Breast epithelium (tissue), 4 donors: ENCODE measurements around the gene NME3. TPM values are rescaled to one million over a fixed set of nuclear protein-coding genes. Genes with fewer than 3 reads are reported as not detected.

Experiments
- DNase-seq, 2 donors: peaks; one replicate each; pipeline ENCODE4 v3.0.0-alpha.2; 2019; ENCODE audit warnings: low spot score in 2 of 2
- H3K27ac ChIP-seq, 2 donors: fragments of 200-600 bp; sonication (generic) in 1 of 2; one replicate each; pipeline ENCODE4 v1.5.1; 2016 to 2019; ENCODE audit warnings: mild to moderate bottlenecking in 1 of 2
- H3K27me3 ChIP-seq, 2 donors: fragments of 200-600 bp; sonication (generic) in 1 of 2; one replicate each; pipeline versions ENCODE4 v1.5.1 to v1.6.0; 2017 to 2019; ENCODE audit warnings: control low read depth in 1 of 2, mild to moderate bottlenecking in 1 of 2
- H3K36me3 ChIP-seq: fragments of 200-600 bp; one replicate; pipeline ENCODE4 v1.5.1; 2019
- H3K4me1 ChIP-seq, 2 donors: fragments of 200-600 bp; sonication (generic); one replicate each; pipeline ENCODE4 v1.5.1; 2016 to 2019; ENCODE audit warnings: control low read depth in 1 of 2
- H3K4me3 ChIP-seq, 3 donors: fragments of 200-600 bp; sonication (generic); 1 replicate in 2 of 3; 2 replicates in 1 of 3; pipeline ENCODE4 v1.5.1; 2016 to 2019; ENCODE audit warnings: mild to moderate bottlenecking in 3 of 3, moderate library complexity in 2 of 3
- H3K9me3 ChIP-seq, 2 donors: fragments of 200-600 bp; sonication (generic) in 1 of 2; one replicate each; pipeline ENCODE4 v1.5.1; 2016 to 2019; ENCODE audit warnings: control low read depth in 1 of 2
- CTCF ChIP-seq, 3 donors: fragments of 450-650 bp; IDR thresholded peaks; one replicate each; pipeline ENCODE4 v1.5.1; 2016 to 2017; ENCODE audit warnings: antibody characterized with exemption in 3 of 3, mild to moderate bottlenecking in 3 of 3, moderate library complexity in 3 of 3
- POLR2A ChIP-seq: fragments of 450-650 bp; IDR thresholded peaks from one replicate; pipeline ENCODE4 v1.6.1; 2016; ENCODE audit warnings: antibody characterized with exemption, mild to moderate bottlenecking, moderate library complexity
- POLR2AphosphoS5 ChIP-seq, 3 donors: sonication (generic); formaldehyde crosslinking; IDR thresholded peaks; one replicate each; pipeline ENCODE4 v1.6.1; 2017; ENCODE audit warnings: antibody characterized with exemption in 3 of 3
- intact Hi-C: fragments of 100-400 bp; cut with DNase I; formaldehyde crosslinking; loops from one replicate; pipeline ENCODE4 v1.15.1; 2023; ENCODE audit warnings: low total_unique reads
- total RNA-seq, 3 donors: library from RNA; depleted of rRNA; stranded (reverse); fragments of >200 nt; gene quantifications; one replicate each; pipeline ENCODE4 v1.1.0, GENCODE V29; 2016

Gene NME3
- total RNA-seq, 3 donors from 2014 or later, result 86.6 to 119 (median 115) TPM

DNA sequence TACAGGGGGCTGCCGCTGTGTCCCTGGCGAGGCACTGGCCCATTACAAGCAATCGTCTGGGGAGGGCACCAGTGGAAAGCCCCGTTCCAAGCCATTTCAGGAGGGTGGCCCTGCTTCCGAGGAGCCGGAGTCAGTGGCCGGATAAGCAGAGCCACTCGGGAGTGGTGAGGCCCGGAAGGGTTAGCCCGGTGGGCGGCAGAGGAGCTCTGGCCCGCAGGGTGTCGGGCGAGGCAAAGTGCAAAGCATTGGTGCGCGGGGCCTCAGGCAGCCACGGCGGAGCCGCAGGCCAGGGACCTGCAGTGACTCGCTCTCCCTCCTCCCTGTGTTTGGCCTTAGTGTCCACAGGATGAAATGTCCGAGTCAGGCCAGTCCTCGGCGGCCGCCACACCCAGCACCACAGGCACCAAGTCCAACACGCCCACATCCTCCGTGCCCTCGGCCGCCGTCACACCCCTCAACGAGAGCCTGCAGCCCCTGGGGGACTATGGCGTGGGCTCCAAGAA lies 24.6 kb downstream of the NME3 start:
- H3K4me3 ChIP-seq, result no peak overlapping the region
- intact Hi-C loops, result no loop called here
- no peaks in the 10 kb centered on the region for H3K9me3 ChIP-seq
- TF ChIP-seq POLR2AphosphoS5 (IDR thresholded peaks at IDR 0.05) (no peak), CTCF (IDR thresholded peaks at IDR 0.05) (no peak), POLR2A (no peak)
- H3K4me1 ChIP-seq, result no peaks in the 10 kb centered on the region
- no peaks in the 10 kb centered on the region for H3K36me3 ChIP-seq
- no peak for DNase-seq
- no peak overlapping the region for H3K27ac ChIP-seq
- no peaks in the 10 kb centered on the region for H3K27me3 ChIP-seq

GRCh38 chr16:1745900-1746692 lies 25.2 kb downstream of the NME3 start:
- Histone ChIP-seq H3K27me3 (no peaks in the 10 kb centered on the region), H3K36me3 (no peaks in the 10 kb centered on the region), H3K9me3 (no peaks in the 10 kb centered on the region), H3K27ac (no peak overlapping the region), H3K4me3 (no peak overlapping the region), H3K4me1 (no peaks in the 10 kb centered on the region)
- TF ChIP-seq POLR2AphosphoS5 (IDR thresholded peaks at IDR 0.05) (no peak), CTCF (IDR thresholded peaks at IDR 0.05) (no peak), POLR2A (no peak)
- intact Hi-C loops, result no loop called here
- DNase-seq, result no peak

- Histone ChIP-seq H3K4me3 (no peak overlapping the region), H3K36me3 (no peaks in the 10 kb centered on the region), H3K27ac (no peak overlapping the region), H3K27me3 (no peaks in the 10 kb centered on the region), H3K9me3 (no peaks in the 10 kb centered on the region), H3K4me1 (no peaks in the 10 kb centered on the region)
- intact Hi-C loops, result no loop called here
- peak in 1 of 2 donors; percentile 49 for DNase-seq
- TF ChIP-seq POLR2A (no peak), CTCF (IDR thresholded peaks at IDR 0.05) (no peak), POLR2AphosphoS5 (IDR thresholded peaks at IDR 0.05) (no peak)
Observed at GRCh38 chr16:1745181-1745899, 26.0 kb downstream of the NME3 start.

DNA sequence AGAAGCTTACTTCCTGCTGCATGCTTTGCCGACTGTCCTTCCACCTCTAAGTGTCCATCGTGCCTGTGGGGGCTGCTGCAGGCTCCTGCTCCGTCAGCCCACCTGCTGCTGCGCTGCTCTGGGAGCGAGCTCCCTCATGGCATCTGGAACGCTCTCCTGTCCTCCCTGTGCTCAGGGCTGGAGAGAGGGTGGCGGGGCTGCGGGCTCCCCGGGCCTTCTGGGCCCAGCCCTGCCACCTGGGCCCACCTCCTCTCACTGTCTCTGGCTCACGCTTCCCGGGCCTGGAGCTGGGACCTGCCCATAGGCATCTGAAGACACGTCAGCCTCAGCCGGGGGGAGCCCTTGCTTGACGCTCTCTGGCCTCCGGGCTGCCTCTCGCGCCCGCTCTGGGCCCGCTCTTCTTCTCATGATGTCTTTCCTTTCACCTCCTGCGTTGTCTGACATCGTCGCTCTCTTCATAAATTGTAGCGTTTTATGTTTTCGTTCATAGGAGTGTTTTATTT lies 27.0 kb downstream of the NME3 start:
- no peaks in the 10 kb centered on the region for H3K36me3 ChIP-seq

More for the DNA sequence above, 27.0 kb downstream of the NME3 start:
- intact Hi-C loops, result no loop called here
- no peak for TF ChIP-seq CTCF (IDR thresholded peaks at IDR 0.05)
- TF ChIP-seq POLR2A, result no peak
- no peak for TF ChIP-seq POLR2AphosphoS5 (IDR thresholded peaks at IDR 0.05)
- Histone ChIP-seq H3K9me3 (no peaks in the 10 kb centered on the region), H3K27ac (no peak overlapping the region), H3K27me3 (no peaks in the 10 kb centered on the region), H3K4me3 (no peak overlapping the region), H3K4me1 (no peaks in the 10 kb centered on the region)
- DNase-seq, result no peak
